IMR-90 (cell line): ENCODE measurements around the gene C11orf97. TPM values are rescaled to one million over a fixed set of nuclear protein-coding genes. Genes with fewer than 3 reads are reported as not detected.
"Not testable (repeated sequence)": the region's sequence is repeated elsewhere in the genome, so short reads cannot be mapped to it uniquely, and the experiment has no call there.

Source experiments
- ATAC-seq: fragments of 200-7000 bp; cut with Tn5 transposase; 2 replicates; pipeline ENCODE4 v1.9.1; 2020; ENCODE audit warnings: low read depth, mild to moderate bottlenecking, moderate library complexity
- BruUV-seq: library from RNA; stranded (reverse); fragments of 400-500 nt; replicated peaks from 2 replicates; lab custom pipeline; 2021; lab: Mats Ljungman, UMichigan
- CTCF ChIA-PET: fragments of 300-600 bp; formaldehyde crosslinking; extraction: SDS; loops from one replicate; lab custom pipeline; 2021; ENCODE audit warnings: antibody characterized with exemption; lab: Yijun Ruan, JAX
- POLR2A ChIA-PET: fragments of 300-600 bp; sonication (Branson Sonifier 250); formaldehyde crosslinking; loops from one replicate; lab custom pipeline; 2022; ENCODE audit warnings: antibody characterized with exemption; ENCODE audit not compliant: unreplicated experiment; lab: Charles Lee
- DNase-seq: peaks from one replicate; pipeline ENCODE4 v3.0.0; 2013
- H2AFZ ChIP-seq: replicated peaks from 2 replicates; pipeline ENCODE3; 2013; ENCODE audit warnings: low read length, mild to moderate bottlenecking; ENCODE audit not compliant: poor library complexity
- H2AK5ac ChIP-seq: 2 replicates; pipeline ENCODE4 v1.6.1; 2013; ENCODE audit warnings: low read depth, low read length, inconsistent platforms
- H2AK9ac ChIP-seq: replicated peaks from 2 replicates; pipeline ENCODE3; 2013; ENCODE audit warnings: mild to moderate bottlenecking, low read depth, low read length, moderate library complexity; ENCODE audit not compliant: poor library complexity
- H2BK120ac ChIP-seq: 2 replicates; pipeline ENCODE4 v1.6.1; 2013; ENCODE audit warnings: low read depth, low read length, inconsistent platforms
- H2BK15ac ChIP-seq: 3 replicates; pipeline ENCODE4 v1.6.1; 2013; ENCODE audit warnings: low read depth, low read length, inconsistent platforms
- H2BK20ac ChIP-seq: 2 replicates; pipeline ENCODE4 v1.6.1; 2013; ENCODE audit warnings: low read depth, mild to moderate bottlenecking, inconsistent platforms, low read length, moderate library complexity
- H2BK5ac ChIP-seq: 2 replicates; pipeline ENCODE4 v1.6.1; 2013; ENCODE audit warnings: mild to moderate bottlenecking, low read depth, low read length, inconsistent platforms; ENCODE audit not compliant: poor library complexity, severe bottlenecking
- H3K14ac ChIP-seq: replicated peaks from 2 replicates; pipeline ENCODE4 v1.6.1; 2013; ENCODE audit warnings: low read depth, low read length, inconsistent platforms
- H3K18ac ChIP-seq: 2 replicates; pipeline ENCODE4 v1.6.1; 2013; ENCODE audit warnings: low read depth, low read length, control low read depth
- H3K23ac ChIP-seq: 2 replicates; pipeline ENCODE4 v1.6.1; 2013; ENCODE audit warnings: low read depth, low read length, inconsistent platforms
- H3K27ac ChIP-seq: 2 replicates; pipeline ENCODE4 v1.5.1; 2013; ENCODE audit warnings: mild to moderate bottlenecking, control low read depth, low read length; ENCODE audit not compliant: insufficient read depth
- H3K27me3 ChIP-seq: 2 replicates; pipeline ENCODE4 v1.6.1; 2013; ENCODE audit warnings: low read length; ENCODE audit not compliant: control insufficient read depth, insufficient read depth
- H3K36me3 ChIP-seq: 2 replicates; pipeline ENCODE4 v1.6.1; 2013; ENCODE audit warnings: low read length, mixed read lengths; ENCODE audit not compliant: control insufficient read depth, insufficient read depth
- H3K4ac ChIP-seq: 2 replicates; pipeline ENCODE4 v1.6.1; 2013; ENCODE audit warnings: low read depth, low read length, inconsistent platforms
- H3K4me1 ChIP-seq: 2 replicates; pipeline ENCODE4 v1.6.1; 2013; ENCODE audit warnings: low read length, mixed read lengths; ENCODE audit not compliant: control insufficient read depth, insufficient read depth
- H3K4me2 ChIP-seq: 2 replicates; pipeline ENCODE4 v1.6.1; 2013; ENCODE audit warnings: low read depth, mild to moderate bottlenecking, control low read depth, low read length, moderate library complexity
- H3K4me3 ChIP-seq: 2 replicates; pipeline ENCODE4 v1.5.1; 2013; ENCODE audit warnings: low read depth, mild to moderate bottlenecking, control low read depth, low read length, moderate library complexity; ENCODE audit not compliant: insufficient read depth
- H3K56ac ChIP-seq: 2 replicates; pipeline ENCODE4 v1.6.1; 2013; ENCODE audit warnings: low read length, inconsistent platforms; ENCODE audit not compliant: insufficient read depth; ENCODE audit errors: extremely low read depth
- H3K79me1 ChIP-seq, 2 experiments: 2 replicates each; pipeline ENCODE4 v1.6.1; 2013; ENCODE audit warnings: low read length in 2 of 2, inconsistent platforms in 1 of 2, low read depth in 1 of 2
- H3K9ac ChIP-seq: 2 replicates; pipeline ENCODE4 v1.6.1; 2013; ENCODE audit warnings: low read depth, low read length, control low read depth
- H3K9me1 ChIP-seq: 2 replicates; pipeline ENCODE4 v1.6.1; 2013; ENCODE audit warnings: low read length, inconsistent platforms; ENCODE audit not compliant: insufficient read depth
- H3K9me3 ChIP-seq: 2 replicates; pipeline ENCODE4 v1.6.1; 2013; ENCODE audit warnings: low read length; ENCODE audit not compliant: control insufficient read depth, insufficient read depth
- H4K20me1 ChIP-seq: 2 replicates; pipeline ENCODE4 v1.6.1; 2013; ENCODE audit warnings: low read length, inconsistent platforms; ENCODE audit not compliant: insufficient read depth
- H4K5ac ChIP-seq: 2 replicates; pipeline ENCODE4 v1.6.1; 2013; ENCODE audit warnings: mild to moderate bottlenecking, low read depth, low read length, control low read depth
- H4K8ac ChIP-seq, 2 experiments: 2 replicates each; pipeline ENCODE4 v1.6.1; 2013; ENCODE audit warnings: low read depth in 2 of 2, low read length in 2 of 2, control low read depth in 1 of 2, inconsistent platforms in 1 of 2
- H4K91ac ChIP-seq: 2 replicates; pipeline ENCODE4 v1.6.1; 2013; ENCODE audit warnings: low read depth, low read length, inconsistent platforms; ENCODE audit not compliant: insufficient read depth
- WGBS, 2 experiments: methylation state at CpG; one replicate each; pipeline versions ENCODE4 v1.1.5 to v1.1.7; 2013; ENCODE audit warnings: missing lambda C conversion rate in 2 of 2; ENCODE audit not compliant: insufficient read length in 1 of 2; ENCODE audit errors: extremely low coverage in 2 of 2; 5-methylcytosine and 5-hydroxymethylcytosine counted together
- dilution Hi-C: fragments of 300-500 bp; cut with HindIII; formaldehyde crosslinking; loops from one replicate; pipeline ENCODE4 v1.14.3; 2018; ENCODE audit warnings: low sequenced_read_pairs; ENCODE audit not compliant: unreplicated experiment
- in situ Hi-C: fragments of 300-500 bp; cut with MboI; formaldehyde crosslinking; loops from 3 replicates; pipeline ENCODE4 v1.14.3; 2019; ENCODE audit warnings: low sequenced_read_pairs, inconsistent platforms, mixed read lengths
- intact Hi-C: fragments of 100-400 bp; cut with micrococcal nuclease; formaldehyde crosslinking; loops from 2 replicates; pipeline ENCODE4 v1.10.0; 2022
- polyA plus RNA-seq, 3 experiments: library from polyadenylated mRNA; depleted of rRNA; stranded (reverse); fragments of >200 nt; gene quantifications; 2 replicates each; pipeline ENCODE4 v1.2.3, GENCODE V29; 2012; ENCODE audit warnings: low replicate concordance in 1 of 3
- total RNA-seq: library from RNA; depleted of rRNA; stranded (reverse); fragments of >200 nt; gene quantifications from 2 replicates; pipeline ENCODE4 v1.2.3, GENCODE V29; 2012

C11orf97 gene
- total and polyA plus RNA-seq, 2 of the 4 experiments (the other 2 are of a cell fraction): not detected

- H3K56ac ChIP-seq, H2BK20ac ChIP-seq, H2BK120ac ChIP-seq, H2BK15ac ChIP-seq, intact Hi-C loops, ATAC-seq, H4K91ac ChIP-seq, H2AK5ac ChIP-seq, H3K18ac ChIP-seq, H3K36me3 ChIP-seq, H2BK5ac ChIP-seq, BruUV-seq, H3K9ac ChIP-seq, H3K27ac ChIP-seq, H3K4ac ChIP-seq, H3K79me1 ChIP-seq, H3K23ac ChIP-seq, H4K20me1 ChIP-seq, H3K9me3 ChIP-seq, dilution Hi-C loops, H4K8ac ChIP-seq, H3K4me1 ChIP-seq, H2AFZ ChIP-seq, H4K5ac ChIP-seq, H3K4me2 ChIP-seq, DNase-seq, H3K4me3 ChIP-seq, in situ Hi-C loops, H3K14ac ChIP-seq, H3K9me1 ChIP-seq, H3K27me3 ChIP-seq, H2AK9ac ChIP-seq: not testable (repeated sequence)
- WGBS, 2 experiments: 100% methylated on average over 2 of the region's 8 CpGs; no CpG with 5 or more reads in 1 of the 2 experiments
- CTCF ChIA-PET: interaction anchor here (0.7 kb wide), 1 partner anchor 198 kb away, joined by 3 read pairs; no protein-coding TSS in a partner anchor
- POLR2A ChIA-PET: interaction anchor here (0.6 kb wide), 1 partner anchor 427 kb away, joined by 3 read pairs; the partner anchor contains the start of gene PANX1
These were observed 43.6 kb downstream of the C11orf97 start for GRCh38 chr11:94555752-94556329.
